DMS53 treated with DMSO at 0.1 percent for 48 hours (cell line): ENCODE results near the gene TFAP2A.

Source experiments
- DNase-seq: peaks from one replicate; lab custom pipeline; 2025; ENCODE audit not compliant: unreplicated experiment; lab: John Stamatoyannopoulos, UW

Gene TFAP2A

GRCh38 chr6:10384091-10384609 is 30.7 kb downstream of the TFAP2A start:
- no peak for DNase-seq

GRCh38 chr6:10383331-10384090 is 31.4 kb downstream of the TFAP2A start:
- DNase-seq, result no peak

GRCh38 chr6:10382728-10383330 is 32.0 kb downstream of the TFAP2A start:
- DNase-seq, result no peak

GRCh38 chr6:10382322-10382721 is 32.6 kb downstream of the TFAP2A start:
- no peak for DNase-seq

GRCh38 chr6:10381830-10382208 is 33.1 kb downstream of the TFAP2A start:
- DNase-seq, result no peak

GRCh38 chr6:10381133-10381829 is 33.6 kb downstream of the TFAP2A start:
- no peak for DNase-seq

- DNase-seq, result no peak
Measured at GRCh38 chr6:10375391-10375969, 39.4 kb downstream of the TFAP2A start.

- DNase-seq, result no peak
Measured at GRCh38 chr6:10373642-10374359, 41.1 kb downstream of the TFAP2A start.

- no peak for DNase-seq
Measured at GRCh38 chr6:10369896-10370295, 45.0 kb downstream of the TFAP2A start.

- DNase-seq, result no peak
Measured at GRCh38 chr6:10368861-10369260, 46.0 kb downstream of the TFAP2A start.

- no peak for DNase-seq
Measured at GRCh38 chr6:10363911-10364310, 51.0 kb downstream of the TFAP2A start.

- no peak for DNase-seq
Measured at GRCh38 chr6:10362300-10362699, 52.6 kb downstream of the TFAP2A start.

- DNase-seq, result no peak
Measured at GRCh38 chr6:10361428-10361827, 53.4 kb downstream of the TFAP2A start.

GRCh38 chr6:10359581-10359980 is 55.3 kb downstream of the TFAP2A start:
- no peak for DNase-seq

- DNase-seq, result no peak
Measured at GRCh38 chr6:10355115-10355702, 59.7 kb downstream of the TFAP2A start.

- no peak for DNase-seq
Measured at GRCh38 chr6:10351791-10352190, 63.1 kb downstream of the TFAP2A start.

GRCh38 chr6:10350720-10351119 is 64.2 kb downstream of the TFAP2A start:
- DNase-seq, result no peak

- no peak for DNase-seq
Measured at GRCh38 chr6:10347561-10348327, 67.1 kb downstream of the TFAP2A start.
